PC-3 (cell line): ENCODE data around the gene PAQR5. TPM values are rescaled to one million over a fixed set of nuclear protein-coding genes. Genes with fewer than 3 reads are reported as not detected.

Experiments used
- ATAC-seq: fragments of 200-7000 bp; cut with Tn5 transposase; 2 replicates; pipeline ENCODE4 v1.9.1; 2020; ENCODE audit warnings: mild to moderate bottlenecking, moderate library complexity
- BruUV-seq: library from RNA; stranded (reverse); fragments of 400-500 nt; replicated peaks from 2 replicates; lab custom pipeline; 2021; lab: Mats Ljungman, UMichigan
- CTCF ChIA-PET: fragments of 300-600 bp; sonication (Branson Sonifier 250); formaldehyde crosslinking; loops from one replicate; lab custom pipeline; 2022; ENCODE audit warnings: antibody characterized with exemption; lab: Charles Lee
- POLR2A ChIA-PET: fragments of 300-600 bp; sonication (Branson Sonifier 250); formaldehyde crosslinking; loops from one replicate; lab custom pipeline; 2022; ENCODE audit warnings: antibody characterized with exemption; ENCODE audit not compliant: unreplicated experiment; lab: Charles Lee
- DNase-seq: peaks from one replicate; pipeline ENCODE4 v3.0.0-alpha.2; 2015
- H2AFZ ChIP-seq: fragments of 300-600 bp; sonication (generic); 2 replicates; pipeline ENCODE4 v1.6.0; 2016; ENCODE audit warnings: antibody characterized with exemption, low read length
- H3F3A ChIP-seq: fragments of 300-600 bp; sonication (generic); one replicate; pipeline ENCODE4 v1.6.0; 2017; ENCODE audit warnings: antibody characterized with exemption, low read length, control low read depth, mild to moderate bottlenecking; ENCODE audit not compliant: unreplicated experiment
- H3K27ac ChIP-seq: fragments of 300-600 bp; sonication (generic); 2 replicates; pipeline ENCODE4 v1.5.1; 2016; ENCODE audit warnings: mild to moderate bottlenecking, low read length
- H3K27me3 ChIP-seq: fragments of 300-600 bp; sonication (generic); 2 replicates; pipeline ENCODE4 v1.6.1; 2016; ENCODE audit warnings: low read length, mixed read lengths
- H3K36me3 ChIP-seq: fragments of 300-600 bp; sonication (generic); 2 replicates; pipeline ENCODE4 v1.6.1; 2016; ENCODE audit warnings: low read depth, mixed run types, low read length, mixed read lengths
- H3K4me1 ChIP-seq: fragments of 300-600 bp; sonication (generic); 2 replicates; pipeline ENCODE4 v1.5.1; 2016; ENCODE audit warnings: low read length; ENCODE audit not compliant: insufficient read depth
- H3K4me2 ChIP-seq: fragments of 300-600 bp; sonication (generic); 2 replicates; pipeline ENCODE4 v1.6.0; 2016; ENCODE audit warnings: low read length
- H3K4me3 ChIP-seq: fragments of 300-600 bp; sonication (generic); 2 replicates; pipeline ENCODE4 v1.5.1; 2016; ENCODE audit warnings: mild to moderate bottlenecking, low read length, mixed read lengths
- H3K79me2 ChIP-seq: fragments of 300-600 bp; sonication (generic); 2 replicates; pipeline ENCODE4 v1.6.1; 2017; ENCODE audit warnings: low read length, mixed read lengths
- H3K9ac ChIP-seq: fragments of 300-600 bp; sonication (generic); 2 replicates; pipeline ENCODE4 v1.6.0; 2016; ENCODE audit warnings: mild to moderate bottlenecking, low read length
- H3K9me2 ChIP-seq: fragments of 300-600 bp; sonication (generic); replicated peaks from 2 replicates; pipeline ENCODE4 v1.6.1; 2016; ENCODE audit warnings: mixed run types, low read length, mixed read lengths
- H3K9me3 ChIP-seq: fragments of 300-600 bp; sonication (generic); 2 replicates; pipeline ENCODE4 v1.6.1; 2016; ENCODE audit warnings: low read length, mixed read lengths
- H4K20me1 ChIP-seq: fragments of 300-600 bp; sonication (generic); 2 replicates; pipeline ENCODE4 v1.6.1; 2016; ENCODE audit warnings: low read length, mixed read lengths
- EZH2 ChIP-seq: fragments of 300-600 bp; sonication (generic); IDR thresholded peaks from one replicate; pipeline ENCODE4 v1.6.1; 2017; ENCODE audit warnings: antibody characterized with exemption, mild to moderate bottlenecking, low read length; ENCODE audit not compliant: unreplicated experiment
- EZH2phosphoT487 ChIP-seq: fragments of 300-600 bp; sonication (generic); IDR thresholded peaks from 2 replicates; pipeline ENCODE4 v1.6.1; 2018; ENCODE audit warnings: mild to moderate bottlenecking, antibody characterized with exemption, low read length, borderline replicate concordance
- intact Hi-C: fragments of 100-400 bp; cut with micrococcal nuclease; formaldehyde crosslinking; loops from 2 replicates; pipeline ENCODE4 v1.9.0; 2023
- total RNA-seq: library from RNA; depleted of rRNA; stranded (reverse); fragments of >200 nt; gene quantifications from 2 replicates; pipeline ENCODE4 v1.2.3, GENCODE V29; 2014
- TF ChIP-seq, protein P1 (sequence below): fragments of 300-600 bp; sonication (generic); conservative IDR thresholded peaks from 2 replicates; pipeline ENCODE4 v1.5.1; 2017; ENCODE audit warnings: antibody characterized with exemption, low read depth, mild to moderate bottlenecking, low read length

Gene PAQR5
- total RNA-seq, 1 experiment from 2014 or later: 12.2 TPM

- Histone ChIP-seq H3K4me2 (no peak overlapping the region), H3K9me3 (no peaks in the 10 kb centered on the region), H3K9me2 (no peaks in the 10 kb centered on the region), H3K36me3 (peaks cover 3% of the 10 kb centered on the region; the same call in 1 of the 2 replicates), H3F3A (no peaks in the 10 kb centered on the region), H3K79me2 (peaks cover 4% of the 10 kb centered on the region; the same call in 1 of the 2 replicates), H3K27me3 (no peaks in the 10 kb centered on the region), H3K4me1 (peaks cover 20% of the 10 kb centered on the region), H2AFZ (no peak overlapping the region), H3K9ac (no peak overlapping the region), H3K27ac (no peak overlapping the region), H3K4me3 (no peak overlapping the region), H4K20me1 (no peaks in the 10 kb centered on the region)
- ChIA-PET CTCF (no interaction called here), POLR2A (no interaction called here)
- intact Hi-C loops: no loop called here
- BruUV-seq: no TSS peak
- TF ChIP-seq, protein P1, sequence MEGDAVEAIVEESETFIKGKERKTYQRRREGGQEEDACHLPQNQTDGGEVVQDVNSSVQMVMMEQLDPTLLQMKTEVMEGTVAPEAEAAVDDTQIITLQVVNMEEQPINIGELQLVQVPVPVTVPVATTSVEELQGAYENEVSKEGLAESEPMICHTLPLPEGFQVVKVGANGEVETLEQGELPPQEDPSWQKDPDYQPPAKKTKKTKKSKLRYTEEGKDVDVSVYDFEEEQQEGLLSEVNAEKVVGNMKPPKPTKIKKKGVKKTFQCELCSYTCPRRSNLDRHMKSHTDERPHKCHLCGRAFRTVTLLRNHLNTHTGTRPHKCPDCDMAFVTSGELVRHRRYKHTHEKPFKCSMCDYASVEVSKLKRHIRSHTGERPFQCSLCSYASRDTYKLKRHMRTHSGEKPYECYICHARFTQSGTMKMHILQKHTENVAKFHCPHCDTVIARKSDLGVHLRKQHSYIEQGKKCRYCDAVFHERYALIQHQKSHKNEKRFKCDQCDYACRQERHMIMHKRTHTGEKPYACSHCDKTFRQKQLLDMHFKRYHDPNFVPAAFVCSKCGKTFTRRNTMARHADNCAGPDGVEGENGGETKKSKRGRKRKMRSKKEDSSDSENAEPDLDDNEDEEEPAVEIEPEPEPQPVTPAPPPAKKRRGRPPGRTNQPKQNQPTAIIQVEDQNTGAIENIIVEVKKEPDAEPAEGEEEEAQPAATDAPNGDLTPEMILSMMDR: no peak
- TF ChIP-seq EZH2phosphoT487 (no peak), EZH2 (no peak)
- ATAC-seq (no peak), DNase-seq (no peak)
Observed at GRCh38 chr15:69408841-69409240, 110.1 kb downstream of the PAQR5 start.

DNA sequence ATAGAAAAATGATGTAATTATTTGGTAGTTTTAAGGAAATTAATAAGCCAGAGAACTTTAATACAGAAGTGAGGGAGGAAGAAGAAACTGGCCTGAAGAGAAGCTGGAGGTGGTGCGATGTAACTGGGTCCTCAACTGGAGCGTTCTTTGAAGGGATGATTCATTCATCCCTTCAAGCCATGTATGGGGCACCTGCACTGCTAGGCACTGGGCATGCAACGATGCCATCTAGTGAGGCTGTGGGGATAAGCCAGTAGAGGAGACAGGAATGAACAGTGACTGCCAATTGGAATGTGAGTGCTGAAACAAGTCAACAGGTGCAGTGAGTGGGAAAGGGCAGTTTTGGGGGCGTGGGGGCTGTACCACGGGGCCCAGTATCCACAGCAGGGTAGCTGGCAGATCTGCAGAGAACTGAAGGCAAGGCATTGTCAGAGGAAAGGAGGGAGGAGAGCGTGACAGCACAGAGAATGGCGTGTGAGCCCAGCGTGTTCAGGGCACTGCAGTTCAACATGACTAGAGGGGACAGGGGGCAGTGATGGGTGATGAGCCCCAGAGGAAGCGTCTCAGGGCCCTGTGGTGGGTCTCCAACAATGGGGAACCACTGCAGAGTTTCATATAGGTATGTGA lies 111.6 kb downstream of the PAQR5 start:
- DNase-seq: peak; percentile 85
- no peak overlapping the region for H2AFZ ChIP-seq
- no TSS peak for BruUV-seq
- peaks cover 21% of the 10 kb centered on the region for H3K4me1 ChIP-seq
- CTCF ChIA-PET: no interaction called here
- H3K79me2 ChIP-seq: peaks cover 16% of the 10 kb centered on the region
- H3K9me2 ChIP-seq: no peaks in the 10 kb centered on the region
- no peak overlapping the region for H3K27ac ChIP-seq
- no peak overlapping the region for H3K9ac ChIP-seq
- peak overlapping the region; percentile 53 for H3K4me2 ChIP-seq
- peak; percentile 66 for ATAC-seq
- no peaks in the 10 kb centered on the region for H3K27me3 ChIP-seq
- H3K9me3 ChIP-seq: no peaks in the 10 kb centered on the region
- POLR2A ChIA-PET: interaction anchor here (1.3 kb wide), 1 partner anchor 42 kb away, joined by 4 read pairs; the partner anchor contains the start of gene RPLP1
- peaks cover 3% of the 10 kb centered on the region for H4K20me1 ChIP-seq
- intact Hi-C loops: no loop called here
- H3K4me3 ChIP-seq: no peak overlapping the region
- no peaks in the 10 kb centered on the region for H3F3A ChIP-seq
- TF ChIP-seq EZH2phosphoT487 (no peak), EZH2 (no peak)
- TF ChIP-seq, protein P1: peak; percentile 86
- 0 out of 2 replicates have a peak, but pooled peaks cover 1% of the 10 kb centered on the region for H3K36me3 ChIP-seq

DNA sequence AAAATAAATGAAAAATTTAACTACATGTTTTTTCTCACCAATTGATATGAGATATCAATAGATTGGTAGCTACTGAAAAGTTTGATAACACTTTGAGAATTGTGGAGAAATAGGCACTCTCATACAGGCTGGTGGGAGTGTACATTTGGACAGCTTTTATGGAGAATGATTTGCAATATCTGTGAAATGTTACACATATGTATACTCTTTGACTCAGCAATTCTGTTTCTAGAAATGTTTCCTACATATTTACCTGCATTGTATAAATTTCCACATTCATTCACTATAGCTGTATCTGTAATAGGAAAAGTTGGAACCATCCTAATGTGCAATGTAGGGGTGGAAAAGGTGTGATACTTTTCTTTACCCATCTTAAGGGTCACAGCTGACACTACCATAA lies 113.6 kb downstream of the PAQR5 start:
- Histone ChIP-seq H3K27ac (no peak overlapping the region), H3K4me1 (peaks cover 29% of the 10 kb centered on the region), H3K9ac (no peak overlapping the region), H3K9me2 (no peaks in the 10 kb centered on the region), H3K36me3 (peaks cover 7% of the 10 kb centered on the region; the same call in 1 of the 2 replicates), H3K79me2 (peaks cover 33% of the 10 kb centered on the region), H3K9me3 (no peaks in the 10 kb centered on the region), H3K4me3 (no peak overlapping the region), H4K20me1 (peaks cover 15% of the 10 kb centered on the region), H3K4me2 (no peak overlapping the region), H2AFZ (no peak overlapping the region), H3F3A (no peaks in the 10 kb centered on the region), H3K27me3 (no peaks in the 10 kb centered on the region)
- no peak for ATAC-seq
- no peak for DNase-seq
- ChIA-PET POLR2A (no interaction called here), CTCF (no interaction called here)
- intact Hi-C loops: no loop called here
- TF ChIP-seq EZH2: no peak
- TF ChIP-seq EZH2phosphoT487: no peak
- TF ChIP-seq, protein P1: no peak
- BruUV-seq: no TSS peak
